K562 (cell line): ENCODE measurements around the gene PAQR7. TPM values are rescaled to one million over a fixed set of nuclear protein-coding genes. Genes with fewer than 3 reads are reported as not detected.

Experiments used
- C11orf30 ChIP-seq: fragments of 450-650 bp; IDR thresholded peaks from 2 replicates; pipeline ENCODE4 v1.6.1; 2016; ENCODE audit warnings: low read depth, mild to moderate bottlenecking
- JUND ChIP-seq, 2 experiments: IDR thresholded peaks; 2 replicates in 1 of 2; 3 replicates in 1 of 2; pipeline ENCODE4 v1.6.1; 2011; ENCODE audit warnings: borderline replicate concordance in 2 of 2, low read depth in 2 of 2, low read length in 2 of 2, improper control_type of control experiment in 1 of 2, missing biosample characterization in 1 of 2, missing genetic modification characterization in 1 of 2, missing genetic modification reagents in 1 of 2
- MED1 ChIP-seq: sonication (generic); formaldehyde crosslinking; IDR thresholded peaks from 2 replicates; pipeline ENCODE4 v1.8.1; 2023; ENCODE audit warnings: missing genetic modification reagents, borderline replicate concordance
- TEAD1 ChIP-seq, 2 experiments: fragments of 450-650 bp in 1 of 2; sonication (generic) in 1 of 2; formaldehyde crosslinking; IDR thresholded peaks; 2 replicates each; pipeline versions ENCODE4 v1.4.0 to v1.8.0; 2020 to 2022; ENCODE audit warnings: mild to moderate bottlenecking in 2 of 2, missing genetic modification reagents in 1 of 2
- ZBTB8A ChIP-seq: fragments of 450-650 bp; IDR thresholded peaks from 2 replicates; pipeline ENCODE4 v1.6.1; 2018; ENCODE audit warnings: mild to moderate bottlenecking, moderate library complexity; ENCODE audit not compliant: partially characterized antibody
- ZNF239 ChIP-seq: fragments of 250-450 bp; sonication (Bioruptor Pico); IDR thresholded peaks from 2 replicates; pipeline ENCODE4 v1.4.0; 2020; ENCODE audit warnings: mild to moderate bottlenecking
- polyA plus RNA-seq, 8 experiments: library from polyadenylated mRNA; depleted of rRNA in 4 of 8; stranded (reverse) in 5 of 8; unstranded in 3 of 8; fragments of >200 nt; fragmentation: Nextera tagmentation in 2 of 8; fragmentation: Illumina TruSeq in 1 of 8; extraction: Ambion mirVana in 2 of 8; extraction: Trizol in 1 of 8; gene quantifications; 2 replicates each; pipeline versions ENCODE4 v1.2.1 to v1.2.3, GENCODE V29; 2011 to 2014; ENCODE audit warnings: inconsistent platforms in 1 of 8, missing spikeins in 1 of 8
- total RNA-seq, 7 experiments: library from RNA; depleted of rRNA in 6 of 7; stranded (reverse); fragments of >200 nt in 6 of 7; fragmentation: Illumina TruSeq in 2 of 7; extraction: Trizol in 2 of 7; gene quantifications; 2 replicates each; pipeline versions ENCODE4 v1.2.1 to v1.2.3, GENCODE V29; 2011 to 2021; ENCODE audit warnings: low replicate concordance in 1 of 7
- TF ChIP-seq, protein P1 (sequence below): fragments of 450-650 bp; IDR thresholded peaks from 2 replicates; pipeline ENCODE4 v1.6.1; 2018; ENCODE audit warnings: mild to moderate bottlenecking, low read depth; ENCODE audit not compliant: partially characterized antibody
- TF ChIP-seq, protein P2 (sequence below): IDR thresholded peaks from 3 replicates; pipeline ENCODE4 v1.6.1; 2011; ENCODE audit warnings: borderline replicate concordance, mild to moderate bottlenecking; ENCODE audit not compliant: insufficient read length, insufficient read depth
- TF ChIP-seq, protein P3 (sequence below), 2 experiments: fragments of 450-650 bp; IDR thresholded peaks; 2 replicates each; pipeline ENCODE4 v1.6.1; 2016; ENCODE audit warnings: mild to moderate bottlenecking in 2 of 2, borderline replicate concordance in 1 of 2, low read depth in 1 of 2, moderate library complexity in 1 of 2

PAQR7 gene
- total and polyA plus RNA-seq, 9 of the 15 experiments (the other 6 are each of a cell fraction or from before 2014, with no cell fraction given): 1.1 to 5.2 (median 2.6) TPM

DNA sequence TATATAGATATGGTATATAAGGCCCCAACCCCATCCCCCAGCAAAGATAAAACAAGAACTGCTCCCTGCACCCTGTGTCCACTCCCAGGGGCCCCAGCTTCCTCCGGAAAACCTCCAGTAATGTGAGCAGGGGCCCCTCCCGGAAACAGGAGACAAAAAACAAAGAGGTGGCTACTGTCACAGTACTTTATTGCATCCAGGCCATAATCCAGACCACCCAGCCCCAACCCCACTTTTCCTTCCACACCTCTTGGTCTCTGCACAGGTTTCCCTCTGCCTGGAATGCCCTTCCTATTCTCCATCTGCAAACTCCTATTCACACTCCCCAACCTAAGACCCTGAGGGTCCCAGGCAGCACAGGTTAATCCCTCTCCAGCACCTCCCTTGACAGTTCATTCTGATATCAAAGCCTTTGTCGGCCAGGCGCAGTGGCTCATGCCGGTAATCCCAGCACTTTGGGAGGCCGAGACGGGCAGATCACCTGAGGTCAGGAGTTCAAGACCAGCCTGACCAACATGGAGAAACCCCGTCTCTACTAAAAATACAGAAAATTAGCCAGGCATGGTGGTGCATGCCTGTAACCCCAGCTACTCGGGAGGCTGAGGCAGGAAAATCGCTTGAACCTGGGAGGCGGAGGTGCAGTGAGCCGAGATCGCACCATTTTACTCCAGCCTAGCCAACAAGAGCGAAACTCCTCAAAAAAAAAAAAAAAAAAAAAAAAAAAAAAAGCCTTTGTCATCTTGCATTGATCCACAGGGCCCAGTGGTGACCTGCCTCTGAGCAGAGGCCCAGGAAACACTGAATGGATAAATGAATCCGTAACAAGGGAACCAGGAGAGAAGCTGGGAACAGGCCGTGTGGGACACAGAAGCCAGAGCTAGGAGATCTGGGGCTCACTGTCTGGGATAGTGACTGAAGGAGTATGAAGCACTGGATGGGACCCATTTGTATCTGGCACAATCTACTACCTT, 13.9 kb downstream of the PAQR7 start (continued):
- TF ChIP-seq, protein P1, sequence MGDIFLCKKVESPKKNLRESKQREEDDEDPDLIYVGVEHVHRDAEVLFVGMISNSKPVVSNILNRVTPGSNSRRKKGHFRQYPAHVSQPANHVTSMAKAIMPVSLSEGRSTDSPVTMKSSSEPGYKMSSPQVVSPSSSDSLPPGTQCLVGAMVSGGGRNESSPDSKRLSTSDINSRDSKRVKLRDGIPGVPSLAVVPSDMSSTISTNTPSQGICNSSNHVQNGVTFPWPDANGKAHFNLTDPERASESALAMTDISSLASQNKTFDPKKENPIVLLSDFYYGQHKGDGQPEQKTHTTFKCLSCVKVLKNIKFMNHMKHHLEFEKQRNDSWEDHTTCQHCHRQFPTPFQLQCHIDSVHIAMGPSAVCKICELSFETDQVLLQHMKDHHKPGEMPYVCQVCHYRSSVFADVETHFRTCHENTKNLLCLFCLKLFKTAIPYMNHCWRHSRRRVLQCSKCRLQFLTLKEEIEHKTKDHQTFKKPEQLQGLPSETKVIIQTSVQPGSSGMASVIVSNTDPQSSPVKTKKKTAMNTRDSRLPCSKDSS: no peak
- TF ChIP-seq C11orf30 (no peak), ZBTB8A (no peak), ZNF239 (CRISPR knock-in tag) (no peak), JUND (IDR thresholded peaks at IDR 0.05; ENCODE audit: borderline replicate concordance, low read depth, low read length) (peak; percentile 61; the same call in 1 of the 2 replicates), JUND (tag; IDR thresholded peaks at IDR 0.05; ENCODE audit: borderline replicate concordance, low read depth, low read length) (peak; percentile 73; the same call in 2 of the 3 replicates), TEAD1 (CRISPR knock-in tag; IDR thresholded peaks at IDR 0.05) (0 out of 4 replicates have a peak, but pooled peaks of 1 of the 2 experiments have one; percentile 31), MED1 (CRISPR knock-in tag) (no peak)
- TF ChIP-seq, protein P2, sequence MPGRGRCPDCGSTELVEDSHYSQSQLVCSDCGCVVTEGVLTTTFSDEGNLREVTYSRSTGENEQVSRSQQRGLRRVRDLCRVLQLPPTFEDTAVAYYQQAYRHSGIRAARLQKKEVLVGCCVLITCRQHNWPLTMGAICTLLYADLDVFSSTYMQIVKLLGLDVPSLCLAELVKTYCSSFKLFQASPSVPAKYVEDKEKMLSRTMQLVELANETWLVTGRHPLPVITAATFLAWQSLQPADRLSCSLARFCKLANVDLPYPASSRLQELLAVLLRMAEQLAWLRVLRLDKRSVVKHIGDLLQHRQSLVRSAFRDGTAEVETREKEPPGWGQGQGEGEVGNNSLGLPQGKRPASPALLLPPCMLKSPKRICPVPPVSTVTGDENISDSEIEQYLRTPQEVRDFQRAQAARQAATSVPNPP: no peak
- TF ChIP-seq, protein P3, sequence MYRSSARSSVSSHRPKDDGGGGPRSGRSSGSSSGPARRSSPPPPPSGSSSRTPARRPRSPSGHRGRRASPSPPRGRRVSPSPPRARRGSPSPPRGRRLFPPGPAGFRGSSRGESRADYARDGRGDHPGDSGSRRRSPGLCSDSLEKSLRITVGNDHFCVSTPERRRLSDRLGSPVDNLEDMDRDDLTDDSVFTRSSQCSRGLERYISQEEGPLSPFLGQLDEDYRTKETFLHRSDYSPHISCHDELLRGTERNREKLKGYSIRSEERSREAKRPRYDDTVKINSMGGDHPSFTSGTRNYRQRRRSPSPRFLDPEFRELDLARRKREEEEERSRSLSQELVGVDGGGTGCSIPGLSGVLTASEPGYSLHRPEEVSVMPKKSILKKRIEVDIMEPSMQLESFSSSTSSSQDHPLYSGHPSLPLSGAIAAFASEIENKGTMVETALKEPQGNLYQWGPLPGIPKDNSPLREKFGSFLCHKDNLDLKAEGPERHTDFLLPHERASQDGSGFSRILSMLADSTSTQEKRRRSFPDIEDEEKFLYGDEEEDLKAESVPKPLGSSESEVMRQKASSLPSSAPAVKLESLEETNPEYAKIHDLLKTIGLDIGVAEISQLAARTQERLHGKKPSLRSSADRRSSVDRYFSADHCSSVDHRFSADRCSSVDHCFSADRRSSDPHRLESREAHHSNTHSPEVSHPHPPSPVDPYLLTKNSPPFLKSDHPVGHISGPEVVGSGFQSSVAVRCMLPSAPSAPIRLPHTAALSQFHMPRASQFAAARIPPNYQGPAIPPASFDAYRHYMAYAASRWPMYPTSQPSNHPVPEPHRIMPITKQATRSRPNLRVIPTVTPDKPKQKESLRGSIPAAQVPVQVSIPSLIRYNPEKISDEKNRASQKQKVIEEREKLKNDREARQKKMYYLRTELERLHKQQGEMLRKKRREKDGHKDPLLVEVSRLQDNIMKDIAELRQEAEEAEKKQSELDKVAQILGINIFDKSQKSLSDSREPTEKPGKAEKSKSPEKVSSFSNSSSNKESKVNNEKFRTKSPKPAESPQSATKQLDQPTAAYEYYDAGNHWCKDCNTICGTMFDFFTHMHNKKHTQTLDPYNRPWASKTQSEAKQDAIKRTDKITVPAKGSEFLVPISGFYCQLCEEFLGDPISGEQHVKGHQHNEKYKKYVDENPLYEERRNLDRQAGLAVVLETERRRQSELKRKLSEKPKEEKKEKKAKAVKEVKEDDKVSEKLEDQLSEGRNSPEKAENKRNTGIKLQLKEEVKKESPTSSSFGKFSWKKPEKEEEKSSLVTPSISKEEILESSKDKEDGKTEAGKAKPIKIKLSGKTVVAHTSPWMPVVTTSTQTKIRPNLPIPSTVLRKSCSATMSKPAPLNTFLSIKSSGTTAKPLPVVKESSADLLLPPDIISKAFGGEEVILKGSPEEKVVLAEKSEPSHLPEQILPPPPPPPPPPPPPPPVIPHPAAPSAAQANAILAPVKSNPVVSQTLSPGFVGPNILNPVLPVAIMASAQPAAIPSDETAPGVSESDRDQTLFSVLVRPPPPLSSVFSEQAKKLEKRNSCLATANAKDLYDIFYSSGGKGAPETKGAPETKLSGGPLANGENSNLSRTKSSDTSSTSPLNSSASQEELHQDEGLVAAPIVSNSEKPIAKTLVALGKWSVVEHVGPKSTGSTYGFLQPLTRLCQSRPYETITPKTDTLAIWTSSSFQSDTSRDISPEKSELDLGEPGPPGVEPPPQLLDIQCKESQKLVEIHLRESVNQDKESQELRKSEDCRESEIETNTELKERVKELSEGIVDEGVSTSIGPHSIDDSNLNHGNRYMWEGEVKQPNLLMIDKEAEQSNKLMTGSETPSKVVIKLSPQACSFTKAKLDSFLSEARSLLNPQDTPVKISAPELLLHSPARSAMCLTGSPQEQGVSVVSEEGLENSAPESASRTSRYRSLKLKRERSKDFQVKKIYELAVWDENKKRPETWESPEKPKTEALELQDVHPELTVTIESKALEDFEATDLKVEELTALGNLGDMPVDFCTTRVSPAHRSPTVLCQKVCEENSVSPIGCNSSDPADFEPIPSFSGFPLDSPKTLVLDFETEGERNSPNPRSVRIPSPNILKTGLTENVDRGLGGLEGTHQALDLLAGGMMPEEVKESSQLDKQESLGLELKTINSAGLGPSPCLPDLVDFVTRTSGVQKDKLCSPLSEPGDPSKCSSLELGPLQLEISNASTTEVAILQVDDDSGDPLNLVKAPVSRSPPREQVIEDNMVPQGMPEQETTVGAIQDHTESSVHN (IDR thresholded peaks at IDR 0.05; ENCODE audit: borderline replicate concordance in 1 of 2, low read depth in 1 of 2): 0 out of 4 replicates have a peak, but pooled peaks of 1 of the 2 experiments have one; percentile 16
